Smooth muscle cell (in vitro differentiated cells): ENCODE data around the gene ZBED4. TPM values are rescaled to one million over a fixed set of nuclear protein-coding genes. Genes with fewer than 3 reads are reported as not detected.

Source experiments
- DNase-seq: peaks from one replicate; lab custom pipeline; 2025; ENCODE audit not compliant: unreplicated experiment; lab: John Stamatoyannopoulos, UW
- H2AFZ ChIP-seq: fragments of 200-600 bp; sonication (generic); 2 replicates; pipeline ENCODE4 v1.6.0; 2016; ENCODE audit warnings: antibody characterized with exemption, low read depth, mild to moderate bottlenecking
- H3F3A ChIP-seq: fragments of 200-600 bp; sonication (generic); 2 replicates; pipeline ENCODE4 v1.6.0; 2017; ENCODE audit warnings: antibody characterized with exemption, low read depth
- H3K27ac ChIP-seq: fragments of 200-600 bp; sonication (generic); 2 replicates; pipeline ENCODE4 v1.5.1; 2016; ENCODE audit warnings: low read depth, mild to moderate bottlenecking
- H3K27me3 ChIP-seq: fragments of 200-600 bp; sonication (generic); 2 replicates; pipeline ENCODE4 v1.6.1; 2016; ENCODE audit warnings: low read depth, mild to moderate bottlenecking
- H3K36me3 ChIP-seq: fragments of 200-600 bp; sonication (generic); 2 replicates; pipeline ENCODE4 v1.5.1; 2016; ENCODE audit warnings: low read depth
- H3K4me1 ChIP-seq: fragments of 200-600 bp; sonication (generic); 2 replicates; pipeline ENCODE4 v1.5.1; 2016; ENCODE audit warnings: low read depth
- H3K4me2 ChIP-seq: fragments of 200-600 bp; sonication (generic); 2 replicates; pipeline ENCODE4 v1.6.0; 2016; ENCODE audit warnings: mild to moderate bottlenecking
- H3K4me3 ChIP-seq: fragments of 200-600 bp; sonication (generic); 2 replicates; pipeline ENCODE4 v1.5.1; 2016; ENCODE audit warnings: mild to moderate bottlenecking
- H3K79me2 ChIP-seq: fragments of 200-600 bp; sonication (generic); 2 replicates; pipeline ENCODE4 v1.6.0; 2016; ENCODE audit warnings: low read depth, mild to moderate bottlenecking
- H3K9ac ChIP-seq: fragments of 200-600 bp; sonication (generic); 2 replicates; pipeline ENCODE4 v1.6.0; 2016; ENCODE audit warnings: low read depth
- H3K9me3 ChIP-seq: fragments of 200-600 bp; sonication (generic); replicated peaks from 2 replicates; pipeline ENCODE4 v1.5.1; 2016; ENCODE audit warnings: low read depth
- H4K20me1 ChIP-seq: fragments of 200-600 bp; sonication (generic); 2 replicates; pipeline ENCODE4 v1.6.0; 2016; ENCODE audit warnings: low read depth
- WGBS: methylation state at CpG from one replicate; pipeline ENCODE4 v1.1.7; 2016; ENCODE audit warnings: low lambda C conversion rate; 5-methylcytosine and 5-hydroxymethylcytosine counted together
- polyA plus RNA-seq: library from polyadenylated mRNA; unstranded; fragments of >200 nt; fragmentation: Nextera tagmentation; extraction: Ambion mirVana; gene quantifications from 2 replicates; pipeline ENCODE4 v1.2.1, GENCODE V29; 2016
- total RNA-seq: library from RNA; depleted of rRNA; stranded (reverse); fragments of >200 nt; gene quantifications from 2 replicates; pipeline ENCODE4 v1.2.3, GENCODE V29; 2014
- TF ChIP-seq, protein P1 (sequence below): fragments of 200-600 bp; sonication (generic); IDR thresholded peaks from 2 replicates; pipeline ENCODE4 v1.5.1; 2017; ENCODE audit warnings: borderline replicate concordance, mild to moderate bottlenecking, antibody characterized with exemption; ENCODE audit not compliant: insufficient read depth, poor library complexity, severe bottlenecking

Gene ZBED4
- total and polyA plus RNA-seq, 2 experiments from 2014 or later = 12.1 to 16.6 TPM

DNA sequence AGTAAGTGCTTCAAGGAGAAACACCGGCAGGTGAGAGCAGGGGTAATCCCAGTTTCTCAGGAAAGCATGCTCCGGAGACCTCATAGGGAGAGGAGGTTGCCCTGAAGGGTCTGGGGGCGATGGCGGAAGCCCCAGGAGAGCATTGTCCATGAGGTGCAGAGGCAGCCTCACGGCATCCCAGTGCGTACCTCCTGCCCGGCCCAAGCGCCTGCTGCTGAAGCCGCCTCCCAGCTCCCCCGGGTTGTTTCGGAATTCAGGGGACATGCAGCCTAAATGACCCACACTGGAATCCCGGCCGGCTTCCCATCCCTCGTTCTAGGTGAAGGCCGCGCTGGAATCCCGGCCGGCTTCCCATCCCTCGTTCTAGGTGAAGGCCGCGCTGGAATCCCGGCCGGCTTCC, 2.7 kb downstream of the ZBED4 start:
- Histone ChIP-seq H3K4me1 (peaks cover 17% of the 10 kb centered on the region), H2AFZ (no peak overlapping the region), H4K20me1 (peaks cover 72% of the 10 kb centered on the region), H3K79me2 (peaks cover 72% of the 10 kb centered on the region), H3K36me3 (no peaks in the 10 kb centered on the region), H3K9ac (no peak overlapping the region), H3K4me3 (no peak overlapping the region), H3K9me3 (no peaks in the 10 kb centered on the region), H3K27ac (no peak overlapping the region), H3F3A (no peaks in the 10 kb centered on the region), H3K27me3 (peaks cover 12% of the 10 kb centered on the region), H3K4me2 (no peak overlapping the region)
- TF ChIP-seq, protein P1, sequence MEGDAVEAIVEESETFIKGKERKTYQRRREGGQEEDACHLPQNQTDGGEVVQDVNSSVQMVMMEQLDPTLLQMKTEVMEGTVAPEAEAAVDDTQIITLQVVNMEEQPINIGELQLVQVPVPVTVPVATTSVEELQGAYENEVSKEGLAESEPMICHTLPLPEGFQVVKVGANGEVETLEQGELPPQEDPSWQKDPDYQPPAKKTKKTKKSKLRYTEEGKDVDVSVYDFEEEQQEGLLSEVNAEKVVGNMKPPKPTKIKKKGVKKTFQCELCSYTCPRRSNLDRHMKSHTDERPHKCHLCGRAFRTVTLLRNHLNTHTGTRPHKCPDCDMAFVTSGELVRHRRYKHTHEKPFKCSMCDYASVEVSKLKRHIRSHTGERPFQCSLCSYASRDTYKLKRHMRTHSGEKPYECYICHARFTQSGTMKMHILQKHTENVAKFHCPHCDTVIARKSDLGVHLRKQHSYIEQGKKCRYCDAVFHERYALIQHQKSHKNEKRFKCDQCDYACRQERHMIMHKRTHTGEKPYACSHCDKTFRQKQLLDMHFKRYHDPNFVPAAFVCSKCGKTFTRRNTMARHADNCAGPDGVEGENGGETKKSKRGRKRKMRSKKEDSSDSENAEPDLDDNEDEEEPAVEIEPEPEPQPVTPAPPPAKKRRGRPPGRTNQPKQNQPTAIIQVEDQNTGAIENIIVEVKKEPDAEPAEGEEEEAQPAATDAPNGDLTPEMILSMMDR = no peak
- 88% methylated on average over 14 of the region's 23 CpGs for WGBS
- no peak for DNase-seq

DNA sequence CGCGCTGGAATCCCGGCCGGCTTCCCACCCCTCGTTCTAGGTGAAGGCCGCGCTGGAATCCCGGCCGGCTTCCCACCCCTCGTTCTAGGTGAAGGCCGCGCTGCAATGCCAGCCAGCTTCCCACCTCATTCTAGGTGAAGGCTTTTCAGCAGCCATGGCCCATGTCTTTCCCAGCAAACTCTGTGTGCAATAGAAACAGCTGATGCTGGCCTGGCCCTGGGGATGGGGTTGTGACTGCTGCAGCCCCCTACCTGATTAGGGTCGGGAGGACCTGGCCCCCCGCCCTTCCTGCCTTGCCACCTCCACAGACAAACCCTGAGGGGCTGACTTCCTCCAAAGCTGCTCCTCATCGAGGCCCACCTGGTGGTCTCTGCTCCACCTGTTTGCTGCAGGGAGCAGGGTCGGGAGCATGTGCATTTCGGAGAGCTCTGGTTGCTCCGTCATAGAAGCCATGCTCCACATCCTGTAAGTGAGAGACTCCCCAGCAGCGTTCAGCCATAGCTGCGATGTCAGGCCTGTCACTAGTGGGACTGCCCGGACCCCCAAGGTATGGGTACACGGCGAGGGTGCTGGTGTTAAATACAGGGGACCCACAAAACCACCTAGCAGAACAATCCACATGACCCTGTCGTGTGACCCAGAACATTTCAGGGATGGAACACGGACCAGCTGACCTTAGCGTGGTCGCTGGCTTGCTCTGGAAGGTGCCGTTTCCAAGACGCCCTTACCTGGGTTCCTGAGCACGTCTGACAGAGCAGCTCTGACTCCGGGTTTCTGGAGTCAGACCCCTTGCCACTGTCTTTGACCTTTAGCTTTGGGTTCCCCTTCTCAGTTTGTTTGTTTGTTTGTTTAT, 3.3 kb downstream of the ZBED4 start:
- Histone ChIP-seq H3F3A (peaks cover 5% of the 10 kb centered on the region), H3K4me1 (peaks cover 17% of the 10 kb centered on the region), H3K79me2 (peaks cover 78% of the 10 kb centered on the region), H3K4me3 (no peak overlapping the region), H2AFZ (no peak overlapping the region), H3K9ac (no peak overlapping the region), H3K27ac (no peak overlapping the region), H4K20me1 (peaks cover 78% of the 10 kb centered on the region), H3K9me3 (no peaks in the 10 kb centered on the region), H3K27me3 (peaks cover 6% of the 10 kb centered on the region), H3K36me3 (no peaks in the 10 kb centered on the region), H3K4me2 (no peak overlapping the region)
- no peak for DNase-seq
- TF ChIP-seq, protein P1 = no peak
- WGBS = 97% methylated on average over 21 of the region's 31 CpGs

DNA sequence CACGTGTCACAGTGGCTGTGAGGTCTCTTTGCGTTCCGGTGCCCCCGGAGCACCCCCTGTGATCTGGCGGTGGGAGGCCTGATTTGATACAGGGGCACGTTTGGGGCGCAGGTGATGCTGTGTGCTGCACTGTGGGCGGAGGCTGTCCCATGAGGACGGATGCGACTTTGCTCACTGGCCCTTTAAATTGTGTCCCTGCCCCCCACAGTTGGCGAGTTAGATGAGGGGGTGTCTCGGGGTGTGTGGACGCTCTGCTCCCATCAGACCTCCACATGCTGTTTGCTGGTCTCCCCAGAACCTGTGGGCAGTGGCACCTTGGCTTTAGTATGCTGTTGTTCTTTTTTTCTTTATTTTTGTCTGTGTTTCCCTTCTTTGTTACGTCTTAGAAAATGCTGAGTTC, 5.2 kb downstream of the ZBED4 start:
- DNase-seq = no peak
- H3K4me2 ChIP-seq = no peak overlapping the region
- H3F3A ChIP-seq = peaks cover 5% of the 10 kb centered on the region
- peaks cover 97% of the 10 kb centered on the region for H4K20me1 ChIP-seq
- H3K79me2 ChIP-seq = peaks cover 96% of the 10 kb centered on the region
- no peak overlapping the region for H3K9ac ChIP-seq
- no peaks in the 10 kb centered on the region for H3K9me3 ChIP-seq
- no peak overlapping the region for H2AFZ ChIP-seq
- no peak overlapping the region for H3K27ac ChIP-seq
- TF ChIP-seq, protein P1 = no peak
- H3K27me3 ChIP-seq = no peaks in the 10 kb centered on the region
- H3K36me3 ChIP-seq = no peaks in the 10 kb centered on the region
- H3K4me1 ChIP-seq = peaks cover 17% of the 10 kb centered on the region
- 89% methylated on average over 14 of the region's 14 CpGs for WGBS
- H3K4me3 ChIP-seq = no peak overlapping the region
